Inferior parietal cortex (tissue), 1 donor: Measurements from ENCODE around the gene GRIA3.
"Not testable (repeated sequence)": the region's sequence is repeated elsewhere in the genome, so short reads cannot be mapped to it uniquely, and the experiment has no call there.

ENCODE experiments used
- DNase-seq: peaks from one replicate; pipeline ENCODE4 v3.0.0-alpha.2; 2016; ENCODE audit errors: extremely low spot score

Gene GRIA3

GRCh38 chrX:123348468-123348867, 164.4 kb downstream of the GRIA3 start:
- DNase-seq = no peak

- DNase-seq = peak; percentile 13
Measured at GRCh38 chrX:123350226-123350625, 166.1 kb downstream of the GRIA3 start.

GRCh38 chrX:123357941-123358340, 173.9 kb downstream of the GRIA3 start:
- DNase-seq = no peak

- no peak for DNase-seq
Measured at GRCh38 chrX:123358457-123358856, 174.4 kb downstream of the GRIA3 start.

DNA sequence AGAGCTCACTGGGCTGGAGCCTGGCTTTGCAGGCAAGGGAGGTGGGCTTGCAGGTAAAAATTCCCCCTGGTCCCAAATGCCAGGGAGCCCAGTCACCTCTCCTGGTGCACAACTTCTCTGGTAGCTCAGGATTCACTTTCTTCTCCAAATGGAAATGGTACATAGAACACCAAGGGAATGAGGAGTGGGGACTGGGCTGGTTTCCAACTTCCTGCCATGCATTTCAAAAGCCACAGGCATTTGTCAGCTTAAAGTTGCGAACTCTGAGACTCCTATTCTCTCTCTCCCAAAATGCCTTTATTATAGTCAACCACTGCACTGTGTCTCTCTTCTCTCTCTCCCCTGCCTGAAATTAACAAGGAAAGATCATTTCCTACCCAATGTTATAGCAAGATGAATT, 177.3 kb downstream of the GRIA3 start:
- DNase-seq = no peak

GRCh38 chrX:123386196-123386595, 202.1 kb downstream of the GRIA3 start:
- DNase-seq = not testable (repeated sequence)

GRCh38 chrX:123392921-123393320, 208.8 kb downstream of the GRIA3 start:
- no peak for DNase-seq

DNA sequence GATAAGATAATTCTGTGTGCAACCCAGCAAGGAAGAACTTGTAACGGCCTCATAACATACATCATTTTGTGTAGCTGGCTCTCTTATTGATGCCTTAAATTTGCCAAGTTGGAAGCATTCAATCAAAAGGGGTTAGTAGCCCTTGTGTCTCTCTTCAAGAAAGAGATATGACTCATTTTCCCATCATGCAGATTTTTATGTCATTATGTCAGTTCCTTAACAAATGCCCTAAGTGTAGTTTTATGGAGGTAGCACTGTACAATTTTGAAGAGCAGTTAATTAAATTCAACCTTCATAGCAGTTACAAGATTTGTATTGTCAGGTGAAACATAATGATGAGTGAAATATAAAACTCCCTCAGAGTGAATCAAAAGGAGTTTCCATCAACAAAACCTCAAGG, 215.6 kb downstream of the GRIA3 start:
- DNase-seq = no peak

- DNase-seq = no peak
Measured at GRCh38 chrX:123405231-123405630, 221.2 kb downstream of the GRIA3 start.

DNA sequence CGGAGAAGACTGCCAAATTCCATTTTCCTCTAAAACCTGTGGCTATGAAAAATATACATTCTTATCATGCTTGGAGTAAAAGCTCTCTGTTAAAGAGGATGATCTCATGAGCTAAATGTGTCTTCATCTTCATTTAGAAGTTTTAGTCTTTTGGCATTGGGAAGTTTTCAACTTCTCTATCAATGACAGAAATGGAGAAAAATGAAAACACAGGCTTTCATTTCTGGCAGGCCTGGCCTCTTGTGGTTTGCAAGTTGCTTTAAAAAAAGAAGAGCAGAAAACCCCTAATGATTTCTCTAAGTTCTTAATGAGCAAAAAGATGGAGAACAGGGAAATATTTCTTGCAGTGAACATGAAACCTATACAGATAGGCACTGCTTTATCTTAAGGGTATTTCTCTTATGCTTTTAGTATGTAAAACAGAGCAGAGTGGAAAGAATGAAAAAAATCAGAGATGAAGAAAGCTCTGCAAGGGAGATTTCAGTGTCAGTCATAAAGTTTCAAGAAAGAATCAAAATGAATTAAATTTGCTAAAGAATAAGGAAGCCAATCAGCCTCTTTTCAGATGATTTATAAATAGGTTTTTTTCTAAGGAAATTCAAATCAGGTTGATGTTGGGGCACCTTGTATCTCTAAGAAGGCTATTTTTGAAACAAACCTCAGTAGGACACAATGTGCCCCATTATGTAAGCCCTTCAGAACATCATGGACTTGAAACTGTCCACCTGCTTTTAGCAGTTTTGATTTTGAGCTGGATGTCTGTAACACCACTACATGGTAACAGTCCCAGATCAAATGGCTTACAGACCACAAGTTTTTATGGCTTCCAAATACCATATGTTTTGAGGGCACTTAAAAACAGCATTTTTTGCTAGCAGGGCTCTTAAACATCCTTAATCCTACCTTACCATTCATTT, 225.0 kb downstream of the GRIA3 start:
- no peak for DNase-seq

GRCh38 chrX:123422875-123423274, 238.8 kb downstream of the GRIA3 start:
- DNase-seq = no peak

DNA sequence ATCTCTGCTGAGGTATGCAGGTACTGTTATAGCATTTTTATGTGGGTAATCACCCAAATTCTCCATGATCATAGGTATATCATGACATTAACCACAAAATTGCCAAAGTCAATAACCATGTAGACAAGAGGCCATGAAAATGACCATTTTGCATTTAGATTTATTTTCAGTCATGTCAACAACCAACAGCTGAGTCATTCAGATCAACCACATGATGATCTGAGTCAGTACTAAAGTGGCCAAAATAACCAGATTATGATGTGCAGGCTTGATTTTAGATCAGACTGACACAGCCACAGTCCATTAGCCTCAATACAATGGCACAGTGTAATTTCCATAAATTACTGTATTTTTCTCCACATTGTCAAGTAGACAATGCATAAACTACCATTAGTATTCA, 240.5 kb downstream of the GRIA3 start:
- no peak for DNase-seq

GRCh38 chrX:123425471-123425870, 241.4 kb downstream of the GRIA3 start:
- DNase-seq = no peak

DNA sequence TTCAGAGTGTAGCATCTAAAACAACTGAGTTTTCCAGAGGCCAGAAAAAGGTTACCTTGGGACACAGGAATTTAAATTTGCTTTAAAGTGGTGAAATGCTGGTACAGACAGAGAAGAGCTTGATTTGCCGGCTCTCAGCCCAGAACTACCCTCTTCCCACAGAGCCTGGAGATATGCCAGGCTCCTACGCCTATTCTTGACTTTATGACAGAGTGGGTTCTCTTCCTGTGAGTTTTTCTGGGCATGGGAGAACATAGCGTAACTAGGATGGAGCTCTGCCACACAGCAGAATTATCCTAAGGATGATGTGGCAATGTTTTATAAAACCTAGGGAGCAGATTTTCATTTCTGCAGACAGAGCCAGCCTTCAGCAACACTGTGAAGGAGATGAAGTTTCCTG, 241.8 kb downstream of the GRIA3 start:
- DNase-seq = peak; percentile 45

GRCh38 chrX:123432361-123433150, 248.5 kb downstream of the GRIA3 start:
- DNase-seq = no peak

DNA sequence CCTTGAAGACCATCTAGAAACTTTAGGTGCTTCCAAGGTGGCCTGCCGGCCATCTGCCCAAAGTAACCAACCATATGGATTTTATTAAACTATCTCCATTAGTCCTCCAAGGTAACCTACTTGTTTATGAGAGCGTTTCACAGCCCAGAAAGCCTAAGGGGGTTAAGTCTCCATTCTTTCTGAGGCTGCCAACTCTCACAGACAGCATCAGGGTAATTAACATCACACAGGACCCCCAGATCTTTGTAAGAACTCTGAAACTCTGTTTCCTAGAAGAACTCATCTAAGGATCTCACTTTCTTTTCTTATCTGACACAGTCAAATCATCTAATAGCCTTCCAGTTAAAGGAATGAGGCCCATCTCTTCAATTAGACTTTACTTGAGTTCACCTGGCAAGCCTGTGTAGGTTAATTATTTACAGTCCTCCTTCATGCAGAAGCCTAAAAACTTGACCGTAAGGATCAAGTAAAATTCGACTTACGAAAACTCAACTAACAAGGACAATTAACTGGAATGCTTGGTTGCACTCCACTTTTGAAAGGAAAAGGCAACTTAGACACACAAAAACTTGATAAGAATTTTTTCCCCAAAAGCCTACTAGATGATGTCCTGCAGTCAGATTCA, 252.5 kb downstream of the GRIA3 start:
- no peak for DNase-seq

- DNase-seq = not testable (repeated sequence)
Measured at GRCh38 chrX:123439926-123440325, 255.8 kb downstream of the GRIA3 start.

GRCh38 chrX:123442764-123443163, 258.7 kb downstream of the GRIA3 start:
- DNase-seq = no peak

- no peak for DNase-seq
Measured at GRCh38 chrX:123447506-123447905, 263.4 kb downstream of the GRIA3 start.

DNA sequence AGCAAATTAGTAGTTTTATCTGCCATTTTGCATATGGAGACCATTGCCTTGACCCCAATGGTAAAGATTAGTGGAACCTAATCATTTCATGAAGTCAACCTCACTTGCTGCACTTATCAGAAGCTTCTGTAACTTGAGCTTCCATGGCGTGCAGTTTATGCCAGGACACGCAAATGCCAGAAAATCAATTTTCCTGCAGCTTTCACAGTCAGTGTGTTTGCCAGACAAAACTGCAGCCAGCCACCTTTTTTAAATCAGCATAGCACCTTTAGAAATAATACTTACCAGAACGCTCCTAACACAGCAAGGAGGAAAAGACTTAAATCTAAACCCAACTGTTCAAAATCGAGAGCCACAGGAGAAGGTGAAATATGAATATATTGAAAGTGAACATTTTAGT, 265.3 kb downstream of the GRIA3 start:
- no peak for DNase-seq

DNA sequence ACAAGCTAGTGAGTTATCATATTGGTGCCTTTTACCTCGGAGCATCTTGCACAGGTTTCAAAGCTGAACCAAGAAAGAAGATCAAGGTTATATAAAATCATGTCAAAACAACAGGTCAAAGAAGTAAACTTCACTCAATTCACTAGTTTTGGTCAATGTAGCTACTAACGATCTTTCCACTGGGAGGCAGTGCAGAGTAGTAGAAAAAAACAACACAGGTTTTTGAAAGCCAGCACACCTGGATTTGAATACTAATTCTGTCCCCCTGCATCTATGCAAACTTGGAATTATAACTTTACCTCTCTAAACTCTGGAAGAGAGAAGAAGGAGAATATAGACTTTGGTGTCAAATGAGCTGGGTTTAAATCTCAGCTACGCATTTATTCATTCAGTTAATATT, 266.1 kb downstream of the GRIA3 start:
- DNase-seq = no peak

DNA sequence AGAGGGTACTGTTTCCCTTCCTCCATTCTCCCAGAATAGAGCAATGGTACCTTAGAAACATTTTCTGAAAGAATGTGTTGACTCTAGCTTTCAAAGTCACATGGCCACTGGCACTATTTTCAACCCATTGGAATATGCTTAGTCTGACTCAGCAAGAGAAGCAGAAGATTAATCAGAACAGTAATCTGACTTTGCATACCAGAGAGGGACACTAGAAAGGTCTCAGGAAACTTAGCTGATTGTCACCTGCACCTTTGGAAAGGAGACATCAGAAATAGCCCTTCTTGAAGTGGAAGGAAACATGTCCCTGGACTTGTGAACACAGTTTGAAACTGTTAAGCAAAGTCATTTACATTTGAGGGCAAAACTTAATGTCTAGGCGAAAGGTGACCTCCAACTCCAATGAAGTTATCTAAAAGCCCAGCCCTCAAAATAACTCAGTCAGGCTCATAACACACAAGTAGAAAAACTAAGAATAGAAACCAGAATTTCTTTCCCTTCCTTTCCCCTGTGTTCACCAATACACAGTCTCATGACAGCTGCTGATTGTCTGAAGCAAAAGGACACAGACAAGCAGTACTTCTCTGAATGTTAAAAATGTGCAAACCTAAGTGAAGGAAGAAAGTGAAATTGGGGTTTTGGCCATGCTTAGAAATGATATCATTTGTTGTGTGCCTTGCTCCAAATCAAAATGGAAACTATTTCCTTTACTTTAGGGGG, 270.8 kb downstream of the GRIA3 start:
- no peak for DNase-seq
